PC-9 (cell line): ENCODE measurements around the gene SLC25A21. TPM values are rescaled to one million over a fixed set of nuclear protein-coding genes. Genes with fewer than 3 reads are reported as not detected.

Experiments used
- BruUV-seq: library from RNA; stranded (reverse); fragments of 400-500 nt; replicated peaks from 2 replicates; lab custom pipeline; 2021; lab: Mats Ljungman, UMichigan
- CTCF ChIA-PET: fragments of 300-600 bp; sonication (Branson Sonifier 250); formaldehyde crosslinking; loops from one replicate; lab custom pipeline; 2022; ENCODE audit warnings: antibody characterized with exemption; lab: Charles Lee
- POLR2A ChIA-PET: fragments of 300-600 bp; sonication (Branson Sonifier 250); formaldehyde crosslinking; loops from one replicate; lab custom pipeline; 2022; ENCODE audit warnings: antibody characterized with exemption; ENCODE audit not compliant: unreplicated experiment; lab: Charles Lee
- DNase-seq, 2 experiments: peaks; one replicate each; pipeline versions ENCODE4 v3.0.0 to v3.0.0-alpha.2; 2015 to 2022; ENCODE audit warnings: mixed read lengths in 1 of 2
- H2AFZ ChIP-seq: fragments of 200-600 bp; sonication (generic); 2 replicates; pipeline ENCODE4 v1.8.1; 2017; ENCODE audit warnings: antibody characterized with exemption
- H3F3A ChIP-seq: fragments of 200-600 bp; sonication (generic); 2 replicates; pipeline ENCODE4 v1.8.1; 2017; ENCODE audit warnings: antibody characterized with exemption, mild to moderate bottlenecking, low read depth; ENCODE audit not compliant: insufficient read depth
- H3K27ac ChIP-seq: fragments of 200-600 bp; sonication (generic); 2 replicates; pipeline ENCODE4 v1.6.1; 2016; ENCODE audit warnings: mixed run types
- H3K27me3 ChIP-seq: fragments of 200-600 bp; sonication (generic); 2 replicates; pipeline ENCODE4 v1.6.1; 2016; ENCODE audit warnings: low read depth, mixed run types; ENCODE audit not compliant: insufficient read depth
- H3K36me3 ChIP-seq: fragments of 200-600 bp; sonication (generic); 2 replicates; pipeline ENCODE4 v1.6.1; 2016; ENCODE audit warnings: low read depth, mixed run types
- H3K4me1 ChIP-seq: fragments of 200-600 bp; sonication (generic); replicated peaks from 2 replicates; pipeline ENCODE4 v1.6.1; 2016; ENCODE audit warnings: mixed run types; ENCODE audit not compliant: insufficient read depth
- H3K4me2 ChIP-seq: fragments of 200-600 bp; sonication (generic); 2 replicates; pipeline ENCODE4 v1.6.1; 2017; ENCODE audit warnings: mixed run types
- H3K4me3 ChIP-seq: fragments of 200-600 bp; sonication (generic); 2 replicates; pipeline ENCODE4 v1.6.1; 2016; ENCODE audit warnings: mixed run types
- H3K79me2 ChIP-seq: fragments of 200-600 bp; sonication (generic); 2 replicates; pipeline ENCODE4 v1.6.1; 2017; ENCODE audit warnings: low read depth, mixed run types
- H3K9me2 ChIP-seq: fragments of 200-600 bp; sonication (generic); 2 replicates; pipeline ENCODE4 v1.8.1; 2017; ENCODE audit warnings: mild to moderate bottlenecking; ENCODE audit not compliant: insufficient read depth
- H3K9me3 ChIP-seq: fragments of 200-600 bp; sonication (generic); 2 replicates; pipeline ENCODE4 v1.8.1; 2016; ENCODE audit warnings: low read depth; ENCODE audit not compliant: insufficient read depth
- H4K20me1 ChIP-seq: fragments of 200-600 bp; sonication (generic); 2 replicates; pipeline ENCODE4 v1.8.1; 2017; ENCODE audit not compliant: insufficient read depth
- EZH2 ChIP-seq: fragments of 200-600 bp; sonication (generic); IDR thresholded peaks from 2 replicates; pipeline ENCODE4 v1.8.0; 2017; ENCODE audit warnings: antibody characterized with exemption, low read depth
- intact Hi-C: fragments of 100-400 bp; cut with micrococcal nuclease; formaldehyde crosslinking; loops from one replicate; pipeline ENCODE4 v1.10.0; 2022; ENCODE audit not compliant: unreplicated experiment
- total RNA-seq: library from RNA; stranded (reverse); gene quantifications from 2 replicates; pipeline ENCODE4 v1.2.3, GENCODE V29; 2021
- TF ChIP-seq, protein P1 (sequence below): fragments of 200-600 bp; sonication (generic); conservative IDR thresholded peaks from 2 replicates; pipeline ENCODE4 v1.6.1; 2017; ENCODE audit warnings: mixed run types, antibody characterized with exemption, mild to moderate bottlenecking, moderate library complexity

The SLC25A21 gene
- total RNA-seq, 1 experiment from 2014 or later, result 3.2 TPM

DNA sequence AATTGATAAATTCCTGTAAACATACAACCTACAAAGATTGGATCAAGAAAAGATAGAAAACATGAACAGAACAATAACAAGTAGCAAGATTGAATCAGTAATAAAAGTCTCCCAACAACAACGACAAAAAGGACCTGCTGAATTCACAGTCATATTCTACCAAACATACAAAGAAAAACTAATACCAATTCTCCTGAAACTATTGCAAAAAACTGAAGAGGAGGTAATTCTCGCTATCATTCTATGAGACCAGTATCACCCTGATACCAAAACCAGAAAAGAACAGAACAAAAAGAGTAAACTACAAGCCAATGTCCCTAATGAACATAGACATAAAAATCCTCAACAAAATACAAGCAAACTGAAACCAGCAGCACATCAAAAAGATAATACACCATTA is 14.4 kb downstream of the SLC25A21 start:
- TF ChIP-seq EZH2, result no peak
- TF ChIP-seq, protein P1, sequence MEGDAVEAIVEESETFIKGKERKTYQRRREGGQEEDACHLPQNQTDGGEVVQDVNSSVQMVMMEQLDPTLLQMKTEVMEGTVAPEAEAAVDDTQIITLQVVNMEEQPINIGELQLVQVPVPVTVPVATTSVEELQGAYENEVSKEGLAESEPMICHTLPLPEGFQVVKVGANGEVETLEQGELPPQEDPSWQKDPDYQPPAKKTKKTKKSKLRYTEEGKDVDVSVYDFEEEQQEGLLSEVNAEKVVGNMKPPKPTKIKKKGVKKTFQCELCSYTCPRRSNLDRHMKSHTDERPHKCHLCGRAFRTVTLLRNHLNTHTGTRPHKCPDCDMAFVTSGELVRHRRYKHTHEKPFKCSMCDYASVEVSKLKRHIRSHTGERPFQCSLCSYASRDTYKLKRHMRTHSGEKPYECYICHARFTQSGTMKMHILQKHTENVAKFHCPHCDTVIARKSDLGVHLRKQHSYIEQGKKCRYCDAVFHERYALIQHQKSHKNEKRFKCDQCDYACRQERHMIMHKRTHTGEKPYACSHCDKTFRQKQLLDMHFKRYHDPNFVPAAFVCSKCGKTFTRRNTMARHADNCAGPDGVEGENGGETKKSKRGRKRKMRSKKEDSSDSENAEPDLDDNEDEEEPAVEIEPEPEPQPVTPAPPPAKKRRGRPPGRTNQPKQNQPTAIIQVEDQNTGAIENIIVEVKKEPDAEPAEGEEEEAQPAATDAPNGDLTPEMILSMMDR, result no peak
- intact Hi-C loops, result no loop called here
- CTCF ChIA-PET, result no interaction called here

DNA sequence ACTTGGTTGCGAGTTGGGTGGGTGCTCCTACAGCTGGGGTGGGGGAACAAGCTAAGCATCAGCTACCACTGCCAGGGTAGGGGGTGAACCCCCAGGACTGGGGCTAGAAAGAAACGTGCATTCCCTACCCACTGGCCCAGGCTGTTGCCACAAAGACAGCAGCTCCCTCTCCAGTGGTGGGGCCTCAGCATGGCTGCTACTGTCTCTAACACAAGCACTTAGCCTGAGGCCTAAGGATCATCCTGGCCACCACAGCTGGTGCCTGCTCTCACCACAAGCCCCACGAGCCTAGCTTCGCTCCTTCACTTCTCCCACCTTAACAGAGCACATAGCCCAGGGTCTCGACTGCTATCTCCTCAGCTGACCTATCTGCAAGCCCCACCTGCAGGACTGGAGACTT is 18.9 kb downstream of the SLC25A21 start:
- Histone ChIP-seq H3K36me3 (no peaks in the 10 kb centered on the region), H3K27me3 (no peaks in the 10 kb centered on the region), H2AFZ (no peak overlapping the region), H4K20me1 (no peaks in the 10 kb centered on the region), H3K9me3 (no peaks in the 10 kb centered on the region), H3K4me3 (no peak overlapping the region), H3K4me1 (no peaks in the 10 kb centered on the region), H3K9me2 (no peaks in the 10 kb centered on the region), H3K27ac (no peak overlapping the region), H3K4me2 (no peak overlapping the region), H3F3A (no peaks in the 10 kb centered on the region), H3K79me2 (no peaks in the 10 kb centered on the region)
- ChIA-PET CTCF (no interaction called here), POLR2A (no interaction called here)
- BruUV-seq, result no TSS peak
- TF ChIP-seq, protein P1, result no peak
- TF ChIP-seq EZH2, result no peak
- DNase-seq, result no peak
- intact Hi-C loops, result loop anchor here (5.0 kb wide), 1 partner anchor 1081 kb away; no protein-coding TSS in a partner anchor

More for the DNA sequence above, 14.4 kb downstream of the SLC25A21 start:
- H3K27me3 ChIP-seq, result no peaks in the 10 kb centered on the region
- no peak overlapping the region for H2AFZ ChIP-seq
- H4K20me1 ChIP-seq, result no peaks in the 10 kb centered on the region
- DNase-seq, result no peak
- H3K79me2 ChIP-seq, result no peaks in the 10 kb centered on the region
- no peak overlapping the region for H3K27ac ChIP-seq
- BruUV-seq, result no TSS peak
- POLR2A ChIA-PET, result no interaction called here
- H3F3A ChIP-seq, result no peaks in the 10 kb centered on the region
- no peaks in the 10 kb centered on the region for H3K4me1 ChIP-seq
- H3K36me3 ChIP-seq, result no peaks in the 10 kb centered on the region
- no peaks in the 10 kb centered on the region for H3K9me2 ChIP-seq
- H3K4me2 ChIP-seq, result no peak overlapping the region
- H3K9me3 ChIP-seq, result no peaks in the 10 kb centered on the region; the same call in 1 of the 2 replicates
- H3K4me3 ChIP-seq, result no peak overlapping the region

DNA sequence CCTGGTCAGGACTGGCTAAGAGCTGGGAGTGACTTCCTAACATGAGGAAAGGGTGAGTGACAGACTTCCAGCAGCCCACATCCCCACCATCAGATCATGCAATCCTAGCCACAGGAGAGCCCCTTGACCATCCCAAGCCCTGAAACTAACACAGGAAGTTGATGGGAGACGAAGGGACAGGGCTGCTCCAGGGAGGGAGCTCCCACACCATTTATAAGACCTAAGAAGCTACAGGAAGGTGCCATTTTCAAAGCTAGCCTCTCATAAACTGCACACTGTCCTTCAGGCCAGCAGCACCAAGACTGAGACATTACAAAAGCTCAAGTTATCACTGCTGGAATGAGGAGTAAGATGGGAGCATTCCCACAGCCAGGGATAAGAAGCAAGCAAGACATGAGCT is 19.4 kb downstream of the SLC25A21 start:
- Histone ChIP-seq H3K36me3 (no peaks in the 10 kb centered on the region), H3K9me2 (no peaks in the 10 kb centered on the region), H3K4me3 (no peak overlapping the region), H3K9me3 (no peaks in the 10 kb centered on the region), H4K20me1 (no peaks in the 10 kb centered on the region), H3K79me2 (no peaks in the 10 kb centered on the region), H3K27ac (no peak overlapping the region), H2AFZ (no peak overlapping the region), H3K27me3 (no peaks in the 10 kb centered on the region), H3K4me2 (no peak overlapping the region), H3K4me1 (no peaks in the 10 kb centered on the region), H3F3A (no peaks in the 10 kb centered on the region)
- CTCF ChIA-PET, result no interaction called here
- POLR2A ChIA-PET, result no interaction called here
- no TSS peak for BruUV-seq
- intact Hi-C loops, result loop anchor here (5.0 kb wide), 1 partner anchor 1081 kb away; no protein-coding TSS in a partner anchor
- TF ChIP-seq EZH2, result no peak
- TF ChIP-seq, protein P1, result no peak
- DNase-seq, result no peak
